ENCODE data around the gene MTMR8. TPM values are rescaled to one million over a fixed set of nuclear protein-coding genes. Genes with fewer than 3 reads are reported as not detected.

Gene MTMR8
- total and polyA plus RNA-seq, 2 experiments from 2014 or later: 1.6 to 2.6 TPM

DNA sequence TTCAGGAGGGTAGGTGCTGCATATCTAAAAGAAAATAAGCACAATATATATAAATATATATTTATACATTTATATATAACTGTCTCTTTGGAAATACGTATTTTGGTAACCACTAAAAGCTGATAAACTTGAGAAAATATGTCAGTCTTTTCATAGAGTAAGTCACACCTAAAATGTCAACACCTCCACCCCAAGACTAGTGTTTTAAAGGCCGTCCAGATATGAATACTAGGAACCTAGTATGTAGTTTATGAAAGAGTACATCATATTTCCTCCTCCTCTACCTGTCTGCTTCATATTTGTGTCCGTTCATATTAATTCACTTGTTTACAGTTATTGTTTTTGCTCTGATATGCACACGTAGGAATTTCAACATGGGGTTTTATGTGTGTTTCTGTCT, 45.2 kb downstream of the MTMR8 start:
- DNase-seq (ENCODE audit: low read depth in 1 of 2, low spot score in 1 of 2): no peak
- no peak overlapping the region for H3K27ac ChIP-seq
- H3K27me3 ChIP-seq: no peaks in the 10 kb centered on the region
- H3K4me1 ChIP-seq (ENCODE audit: low read depth): no peaks in the 10 kb centered on the region
- no peaks in the 10 kb centered on the region for H3K9me3 ChIP-seq (ENCODE audit: low read depth)
- TF ChIP-seq, protein P1, sequence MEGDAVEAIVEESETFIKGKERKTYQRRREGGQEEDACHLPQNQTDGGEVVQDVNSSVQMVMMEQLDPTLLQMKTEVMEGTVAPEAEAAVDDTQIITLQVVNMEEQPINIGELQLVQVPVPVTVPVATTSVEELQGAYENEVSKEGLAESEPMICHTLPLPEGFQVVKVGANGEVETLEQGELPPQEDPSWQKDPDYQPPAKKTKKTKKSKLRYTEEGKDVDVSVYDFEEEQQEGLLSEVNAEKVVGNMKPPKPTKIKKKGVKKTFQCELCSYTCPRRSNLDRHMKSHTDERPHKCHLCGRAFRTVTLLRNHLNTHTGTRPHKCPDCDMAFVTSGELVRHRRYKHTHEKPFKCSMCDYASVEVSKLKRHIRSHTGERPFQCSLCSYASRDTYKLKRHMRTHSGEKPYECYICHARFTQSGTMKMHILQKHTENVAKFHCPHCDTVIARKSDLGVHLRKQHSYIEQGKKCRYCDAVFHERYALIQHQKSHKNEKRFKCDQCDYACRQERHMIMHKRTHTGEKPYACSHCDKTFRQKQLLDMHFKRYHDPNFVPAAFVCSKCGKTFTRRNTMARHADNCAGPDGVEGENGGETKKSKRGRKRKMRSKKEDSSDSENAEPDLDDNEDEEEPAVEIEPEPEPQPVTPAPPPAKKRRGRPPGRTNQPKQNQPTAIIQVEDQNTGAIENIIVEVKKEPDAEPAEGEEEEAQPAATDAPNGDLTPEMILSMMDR (IDR thresholded peaks at IDR 0.05; ENCODE audit: low read depth, low read length): no peak
- no peak overlapping the region for H3K4me3 ChIP-seq
- H3K36me3 ChIP-seq: no peaks in the 10 kb centered on the region

DNA sequence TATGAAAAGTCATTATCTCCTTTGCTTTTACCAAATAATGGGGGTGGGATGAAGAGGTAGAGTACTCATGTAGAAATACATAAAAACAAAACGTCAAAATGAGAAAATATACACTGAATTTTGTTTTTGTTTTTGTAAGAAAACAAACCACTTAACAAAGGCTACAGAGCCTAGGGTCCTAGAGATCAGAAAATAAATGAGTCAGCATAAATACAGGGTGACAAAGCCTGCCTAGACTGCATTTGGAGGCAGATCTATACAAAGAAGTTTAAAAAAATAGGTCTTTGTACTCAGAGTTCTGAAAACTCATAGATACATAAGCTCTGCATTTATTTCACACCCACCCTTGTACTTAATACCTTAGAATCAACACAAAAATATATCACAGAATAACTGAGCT, 52.4 kb downstream of the MTMR8 start:
- no peaks in the 10 kb centered on the region for H3K4me1 ChIP-seq (ENCODE audit: low read depth)
- no peaks in the 10 kb centered on the region for H3K9me3 ChIP-seq (ENCODE audit: low read depth)
- no peak for DNase-seq (ENCODE audit: low read depth in 1 of 2, low spot score in 1 of 2)
- no peak overlapping the region for H3K4me3 ChIP-seq
- H3K27ac ChIP-seq: no peak overlapping the region
- TF ChIP-seq, protein P1 (IDR thresholded peaks at IDR 0.05; ENCODE audit: low read depth, low read length): no peak
- H3K27me3 ChIP-seq: no peaks in the 10 kb centered on the region
- no peaks in the 10 kb centered on the region for H3K36me3 ChIP-seq

DNA sequence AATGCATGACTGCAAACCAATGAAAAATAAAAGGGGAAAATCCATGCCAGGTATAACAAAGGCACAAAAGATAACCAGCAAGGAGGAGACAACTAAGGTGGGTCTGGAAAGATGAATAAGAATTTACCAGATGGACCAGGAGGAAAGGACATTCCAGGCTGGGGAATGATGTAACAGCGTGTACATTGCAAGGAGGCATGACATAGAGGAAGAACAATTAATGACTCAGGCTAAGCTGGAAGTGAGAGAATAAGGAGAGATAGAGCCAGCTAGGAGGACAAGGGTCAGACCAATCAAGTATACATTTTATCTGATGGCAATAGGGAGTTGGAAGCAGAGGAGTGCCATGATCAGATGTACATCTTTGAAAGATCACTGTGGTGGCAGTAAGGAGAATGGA, 57.0 kb downstream of the MTMR8 start:
- Histone ChIP-seq H3K36me3 (no peaks in the 10 kb centered on the region), H3K27me3 (no peaks in the 10 kb centered on the region), H3K4me3 (no peak overlapping the region), H3K4me1 (ENCODE audit: low read depth) (no peaks in the 10 kb centered on the region), H3K9me3 (ENCODE audit: low read depth) (no peaks in the 10 kb centered on the region), H3K27ac (no peak overlapping the region)
- TF ChIP-seq, protein P1 (IDR thresholded peaks at IDR 0.05; ENCODE audit: low read depth, low read length): no peak
- no peak for DNase-seq (ENCODE audit: low read depth in 1 of 2, low spot score in 1 of 2)

GRCh38 chrX:64334467-64334866, 60.8 kb downstream of the MTMR8 start:
- H3K27me3 ChIP-seq: no peaks in the 10 kb centered on the region
- TF ChIP-seq, protein P1 (IDR thresholded peaks at IDR 0.05; ENCODE audit: low read depth, low read length): no peak
- H3K4me1 ChIP-seq (ENCODE audit: low read depth): no peaks in the 10 kb centered on the region
- H3K9me3 ChIP-seq (ENCODE audit: low read depth): no peaks in the 10 kb centered on the region
- H3K36me3 ChIP-seq: no peaks in the 10 kb centered on the region
- no peak overlapping the region for H3K27ac ChIP-seq
- DNase-seq (ENCODE audit: low read depth in 1 of 2, low spot score in 1 of 2): no peak
- no peak overlapping the region for H3K4me3 ChIP-seq

DNA sequence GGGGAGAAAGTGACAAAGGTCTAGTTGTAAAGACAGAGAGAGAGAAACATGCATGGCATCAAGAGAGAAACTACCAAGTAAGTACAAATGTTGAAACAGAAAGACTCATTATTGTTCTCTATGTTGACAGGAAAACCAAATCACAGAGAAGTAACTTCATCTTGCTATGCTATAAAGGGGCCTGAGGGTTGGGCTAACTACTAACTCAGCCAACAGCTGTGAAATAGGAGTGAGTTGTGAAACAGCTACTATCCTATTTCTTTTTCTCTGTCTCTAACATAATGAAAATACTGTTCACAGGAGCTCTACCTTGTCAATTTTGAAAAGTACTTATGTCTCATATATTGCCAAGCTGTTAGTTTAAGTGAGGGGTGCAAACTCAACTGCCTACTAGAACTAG, 65.0 kb downstream of the MTMR8 start:
- Histone ChIP-seq H3K4me3 (no peak overlapping the region), H3K36me3 (no peaks in the 10 kb centered on the region), H3K27ac (no peak overlapping the region), H3K9me3 (ENCODE audit: low read depth) (no peaks in the 10 kb centered on the region), H3K27me3 (no peaks in the 10 kb centered on the region), H3K4me1 (ENCODE audit: low read depth) (no peaks in the 10 kb centered on the region)
- DNase-seq (ENCODE audit: low read depth in 1 of 2, low spot score in 1 of 2): no peak
- TF ChIP-seq, protein P1 (IDR thresholded peaks at IDR 0.05; ENCODE audit: low read depth, low read length): no peak

DNA sequence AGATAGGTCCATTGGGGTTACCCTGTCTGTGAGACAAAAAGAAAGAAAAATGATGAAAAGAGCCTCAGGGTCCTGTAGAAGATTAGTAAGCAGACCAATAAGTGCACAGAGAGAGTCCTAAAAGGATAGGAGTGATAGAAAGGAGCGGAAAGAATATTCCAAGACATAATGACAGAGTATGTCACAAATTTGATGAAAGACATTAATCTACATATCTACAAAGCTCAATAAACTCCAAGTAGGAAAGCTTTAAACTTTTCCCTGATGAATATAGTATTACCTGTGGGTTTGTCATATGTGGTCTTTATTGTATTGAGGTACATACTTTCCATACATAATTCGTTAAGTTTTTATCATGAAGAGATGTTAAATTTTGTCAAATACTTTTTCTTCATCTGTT, 73.7 kb downstream of the MTMR8 start:
- no peaks in the 10 kb centered on the region for H3K4me1 ChIP-seq (ENCODE audit: low read depth)
- no peak for DNase-seq (ENCODE audit: low read depth in 1 of 2, low spot score in 1 of 2)
- H3K27ac ChIP-seq: no peak overlapping the region
- H3K27me3 ChIP-seq: no peaks in the 10 kb centered on the region
- no peaks in the 10 kb centered on the region for H3K9me3 ChIP-seq (ENCODE audit: low read depth)
- TF ChIP-seq, protein P1 (IDR thresholded peaks at IDR 0.05; ENCODE audit: low read depth, low read length): no peak
- no peak overlapping the region for H3K4me3 ChIP-seq
- no peaks in the 10 kb centered on the region for H3K36me3 ChIP-seq
